H4 (cell line): ENCODE results near the gene TADA3. TPM values are rescaled to one million over a fixed set of nuclear protein-coding genes. Genes with fewer than 3 reads are reported as not detected.

Experiments used
- DNase-seq: peaks from one replicate; pipeline ENCODE4 v3.0.0-alpha.2; 2015; ENCODE audit warnings: low spot score
- total RNA-seq: library from RNA; depleted of rRNA; stranded (reverse); fragments of >200 nt; shearing (Covaris generic); gene quantifications from 2 replicates; pipeline ENCODE4 v1.2.3, GENCODE V29; 2014

Gene TADA3
- total RNA-seq, 1 experiment from 2014 or later: 81.5 TPM

GRCh38 chr3:9761919-9762318 is 30.4 kb downstream of the TADA3 start:
- DNase-seq: no peak

- no peak for DNase-seq
These were observed 31.3 kb downstream of the TADA3 start for GRCh38 chr3:9760779-9761505.

GRCh38 chr3:9757427-9757826 is 34.8 kb downstream of the TADA3 start:
- DNase-seq: no peak

GRCh38 chr3:9754678-9755077 is 37.6 kb downstream of the TADA3 start:
- DNase-seq: no peak

GRCh38 chr3:9750556-9751411 is 41.5 kb downstream of the TADA3 start:
- DNase-seq: no peak

GRCh38 chr3:9749645-9750555 is 42.4 kb downstream of the TADA3 start, which contains the start of gene OGG1:
Gene OGG1 (plus strand): TSS chr3:9749952. CDS start chr3:9750287, 335 bp downstream.
- peak; percentile 99 for DNase-seq

GRCh38 chr3:9749296-9749644 is 43.0 kb downstream of the TADA3 start:
- DNase-seq: no peak

GRCh38 chr3:9748031-9748430 is 44.2 kb downstream of the TADA3 start:
- no peak for DNase-seq

- DNase-seq: no peak
These were observed 45.0 kb downstream of the TADA3 start for GRCh38 chr3:9747267-9747666.

GRCh38 chr3:9746330-9746729 is 45.9 kb downstream of the TADA3 start:
- no peak for DNase-seq

GRCh38 chr3:9745521-9745920 is 46.8 kb downstream of the TADA3 start:
- DNase-seq: no peak

- no peak for DNase-seq
These were observed 48.1 kb downstream of the TADA3 start for GRCh38 chr3:9744162-9744561.

- DNase-seq: no peak
These were observed 48.7 kb downstream of the TADA3 start for GRCh38 chr3:9743548-9743947.

GRCh38 chr3:9742560-9742959 is 49.7 kb downstream of the TADA3 start:
- DNase-seq: no peak

- DNase-seq: no peak
These were observed 53.1 kb downstream of the TADA3 start for GRCh38 chr3:9739181-9739580.

GRCh38 chr3:9736831-9737230 is 55.4 kb downstream of the TADA3 start:
- no peak for DNase-seq

GRCh38 chr3:9732740-9733115 is 59.5 kb downstream of the TADA3 start:
- DNase-seq: no peak

GRCh38 chr3:9732080-9732739 is 60.1 kb downstream of the TADA3 start:
- no peak for DNase-seq

- peak; percentile 97 for DNase-seq
These were observed 60.8 kb downstream of the TADA3 start, which contains the start of gene BRPF1 for GRCh38 chr3:9731206-9732079. Gene BRPF1 (plus strand): TSS chr3:9731735. CDS start chr3:9734141, 2,406 bp downstream.

- DNase-seq: no peak
These were observed 61.5 kb downstream of the TADA3 start for GRCh38 chr3:9730657-9731205.
